Testis (tissue), 2 donors: ENCODE measurements around the gene SLC25A36.

Experiments
- CTCF ChIP-seq, 3 experiments: fragments of 450-650 bp in 2 of 3; fragments of 200-600 bp in 1 of 3; sonication (generic) in 1 of 3; IDR thresholded peaks; one replicate each; pipeline ENCODE4 v1.5.1; 2016 to 2019; ENCODE audit warnings: antibody characterized with exemption in 3 of 3, mild to moderate bottlenecking in 2 of 3, moderate library complexity in 1 of 3
- POLR2A ChIP-seq: fragments of 450-650 bp; IDR thresholded peaks from one replicate; pipeline ENCODE4 v1.6.1; 2017; ENCODE audit warnings: antibody characterized with exemption, mild to moderate bottlenecking, moderate library complexity

GRCh38 chr3:140933552-140933951 lies 8.1 kb upstream of the SLC25A36 start:
- no peak for TF ChIP-seq CTCF (IDR thresholded peaks at IDR 0.05)
- no peak for TF ChIP-seq POLR2A
